ENCODE measurements around the gene AMBRA1. TPM values are rescaled to one million over a fixed set of nuclear protein-coding genes. Genes with fewer than 3 reads are reported as not detected.
A peak's percentile ranks its signal among the peaks of the same experiment; 100 is the strongest.

Gene AMBRA1
- total RNA-seq, 1 donor from 2014 or later: 45.3 TPM

DNA sequence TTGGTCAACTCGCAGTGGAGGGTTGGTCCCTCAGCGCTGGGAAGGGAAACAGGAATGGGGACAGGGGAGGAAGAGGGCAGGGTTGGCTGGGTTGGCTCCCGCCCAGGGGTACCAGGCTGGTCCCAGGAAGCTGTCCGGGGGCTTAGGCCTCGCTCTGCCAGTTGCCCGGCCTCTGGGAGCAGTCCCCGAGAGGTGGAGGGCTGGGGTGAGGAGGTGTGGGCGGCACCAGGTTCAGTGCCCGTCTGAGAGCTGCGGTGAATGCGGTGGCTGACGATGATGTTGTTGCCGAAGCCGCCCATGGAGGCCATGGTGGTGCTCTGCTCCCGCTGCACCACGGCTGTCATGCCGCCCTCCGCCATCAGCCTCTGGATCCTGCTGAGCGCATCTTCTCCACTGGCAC, 196.3 kb downstream of the AMBRA1 start:
- no peak overlapping the region for H3K27ac Mint-ChIP-seq
- no peaks in the 10 kb centered on the region for H3K9me3 Mint-ChIP-seq (ENCODE audit: low read depth)
- no peak overlapping the region for H3K4me3 Mint-ChIP-seq (ENCODE audit: low read depth)
- no peak for TF ChIP-seq CTCF (IDR thresholded peaks at IDR 0.05; ENCODE audit: unreplicated experiment)
- no peak for DNase-seq (ENCODE audit: low spot score, unreplicated experiment)
- H3K4me1 Mint-ChIP-seq (ENCODE audit: low read depth): peaks cover 6% of the 10 kb centered on the region
- peaks cover 9% of the 10 kb centered on the region for H3K27me3 Mint-ChIP-seq
- H3K36me3 Mint-ChIP-seq (ENCODE audit: insufficient read depth): peaks cover 7% of the 10 kb centered on the region

- Mint-ChIP-seq H3K27ac (no peak overlapping the region), H3K27me3 (peaks cover 29% of the 10 kb centered on the region), H3K4me3 (ENCODE audit: low read depth) (no peak overlapping the region), H3K4me1 (ENCODE audit: low read depth) (peaks cover 11% of the 10 kb centered on the region), H3K9me3 (ENCODE audit: low read depth) (no peaks in the 10 kb centered on the region), H3K36me3 (ENCODE audit: insufficient read depth) (peaks cover 2% of the 10 kb centered on the region)
- DNase-seq (ENCODE audit: low spot score, unreplicated experiment): no peak
- no peak for TF ChIP-seq CTCF (IDR thresholded peaks at IDR 0.05; ENCODE audit: unreplicated experiment)
Observed at GRCh38 chr11:46393759-46394158, 200.1 kb downstream of the AMBRA1 start.

DNA sequence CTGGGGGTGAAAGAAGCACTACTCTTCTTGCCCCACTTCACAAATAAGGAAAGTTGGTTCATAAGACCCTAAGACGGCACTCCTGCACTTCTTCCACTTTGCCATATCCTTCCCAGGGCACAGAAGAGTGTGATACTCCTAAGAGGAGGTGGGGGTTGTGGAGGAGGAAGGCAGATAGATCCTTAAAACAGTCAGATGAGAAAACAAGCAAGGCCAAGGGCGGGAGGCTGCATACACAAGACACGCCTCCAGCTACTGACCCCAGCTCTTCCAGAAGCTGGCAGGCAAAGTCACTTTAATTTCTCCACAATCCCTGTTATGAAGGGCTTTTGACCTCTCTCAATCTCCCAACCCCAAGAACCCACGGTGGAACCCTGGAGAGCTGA, 200.6 kb downstream of the AMBRA1 start:
- Mint-ChIP-seq H3K9me3 (ENCODE audit: low read depth) (no peaks in the 10 kb centered on the region), H3K27ac (no peak overlapping the region), H3K4me1 (ENCODE audit: low read depth) (peaks cover 16% of the 10 kb centered on the region), H3K36me3 (ENCODE audit: insufficient read depth) (peaks cover 2% of the 10 kb centered on the region), H3K4me3 (ENCODE audit: low read depth) (peak overlapping the region; percentile 75), H3K27me3 (peaks cover 35% of the 10 kb centered on the region)
- DNase-seq (ENCODE audit: low spot score, unreplicated experiment): no peak
- no peak for TF ChIP-seq CTCF (IDR thresholded peaks at IDR 0.05; ENCODE audit: unreplicated experiment)

DNA sequence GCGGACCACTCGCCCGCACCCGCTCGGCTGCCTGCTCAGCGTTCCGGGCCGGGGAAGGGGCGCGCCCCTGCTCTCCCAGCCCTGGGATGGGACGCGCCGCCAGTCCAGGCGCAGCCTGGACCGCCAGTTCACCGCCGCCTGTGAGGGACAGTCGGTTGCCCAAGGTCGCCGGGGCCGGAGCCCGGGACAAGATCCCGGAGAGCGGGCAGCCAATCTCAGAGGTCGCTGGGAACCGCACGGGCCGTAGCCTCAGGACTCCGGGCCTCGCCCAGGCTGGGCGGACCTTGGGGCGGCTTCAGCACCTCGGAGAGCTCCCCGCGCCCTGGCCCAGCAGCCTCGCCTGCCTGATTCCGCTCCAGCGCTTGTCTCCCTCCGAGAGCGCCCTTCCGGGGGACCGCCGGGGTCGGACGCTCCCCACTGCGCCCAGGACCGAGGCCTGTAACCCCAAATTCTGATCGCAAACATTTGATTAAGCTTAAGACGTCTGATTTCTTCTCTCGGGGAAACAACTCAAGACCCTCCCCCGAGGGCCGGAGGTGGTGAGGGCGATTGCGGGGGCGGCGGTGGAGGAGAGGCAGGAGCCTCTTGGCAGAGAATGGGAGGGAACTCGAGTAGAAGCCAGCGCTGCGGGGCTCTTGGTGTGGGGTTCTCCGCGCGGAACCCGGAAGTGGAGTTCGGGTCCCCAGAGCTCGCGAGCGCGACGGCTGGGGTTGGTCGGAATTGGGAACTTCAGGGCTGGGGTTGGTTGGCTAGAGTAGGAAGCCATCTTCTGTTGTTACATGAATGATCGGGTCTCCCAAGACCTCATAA, 201.2 kb downstream of the AMBRA1 start:
- Mint-ChIP-seq H3K4me3 (ENCODE audit: low read depth) (peak overlapping the region; percentile 75), H3K9me3 (ENCODE audit: low read depth) (no peaks in the 10 kb centered on the region), H3K27ac (peak overlapping the region; percentile 68), H3K27me3 (peaks cover 39% of the 10 kb centered on the region), H3K4me1 (ENCODE audit: low read depth) (peaks cover 19% of the 10 kb centered on the region), H3K36me3 (ENCODE audit: insufficient read depth) (peaks cover 2% of the 10 kb centered on the region)
- TF ChIP-seq CTCF (IDR thresholded peaks at IDR 0.05; ENCODE audit: unreplicated experiment): no peak
- peak; percentile 86 for DNase-seq (ENCODE audit: low spot score, unreplicated experiment)

- peak; percentile 49 for DNase-seq (ENCODE audit: low spot score, unreplicated experiment)
- Mint-ChIP-seq H3K4me1 (ENCODE audit: low read depth) (peaks cover 19% of the 10 kb centered on the region), H3K9me3 (ENCODE audit: low read depth) (no peaks in the 10 kb centered on the region), H3K4me3 (ENCODE audit: low read depth) (peak within 1 kb of the TSS; percentile 75), H3K36me3 (ENCODE audit: insufficient read depth) (no peaks in the 10 kb centered on the region), H3K27ac (no peak within 1 kb of the TSS), H3K27me3 (peaks cover 46% of the 10 kb centered on the region)
- TF ChIP-seq CTCF (IDR thresholded peaks at IDR 0.05; ENCODE audit: unreplicated experiment): peak; percentile 58
Observed at GRCh38 chr11:46391578-46392420, 202.0 kb downstream of the AMBRA1 start, which contains the start of gene CHRM4. Gene CHRM4 (minus strand): TSS chr11:46391776. CDS start chr11:46386557, 5,219 bp downstream.

Measured in progenitor cell of endocrine pancreas (in vitro differentiated cells).